Osteocyte (in vitro differentiated cells): ENCODE measurements around the gene FER1L5. TPM values are rescaled to one million over a fixed set of nuclear protein-coding genes. Genes with fewer than 3 reads are reported as not detected.
A peak's percentile ranks its signal among the peaks of the same experiment; 100 is the strongest.

Experiments used
- DNase-seq: peaks from one replicate; pipeline ENCODE4 v3.0.0; 2021; ENCODE audit warnings: mixed read lengths; ENCODE audit not compliant: unreplicated experiment; ENCODE audit errors: extremely low spot score
- H3K27ac Mint-ChIP-seq: one replicate; pipeline ENCODE4 v1.8.0; 2021; ENCODE audit warnings: mild to moderate bottlenecking, mixed read lengths; ENCODE audit not compliant: unreplicated experiment
- H3K27me3 Mint-ChIP-seq: one replicate; pipeline ENCODE4 v1.8.0; 2021; ENCODE audit warnings: mixed read lengths; ENCODE audit not compliant: unreplicated experiment
- H3K36me3 Mint-ChIP-seq: one replicate; pipeline ENCODE4 v1.8.0; 2021; ENCODE audit warnings: mixed read lengths; ENCODE audit not compliant: unreplicated experiment
- H3K4me1 Mint-ChIP-seq: one replicate; pipeline ENCODE4 v1.8.0; 2021; ENCODE audit warnings: mixed read lengths; ENCODE audit not compliant: unreplicated experiment
- H3K4me3 Mint-ChIP-seq: one replicate; pipeline ENCODE4 v1.8.0; 2021; ENCODE audit warnings: mild to moderate bottlenecking, moderate library complexity, mixed read lengths; ENCODE audit not compliant: unreplicated experiment
- H3K9me3 Mint-ChIP-seq: one replicate; pipeline ENCODE4 v1.8.0; 2021; ENCODE audit warnings: mixed read lengths; ENCODE audit not compliant: unreplicated experiment
- total RNA-seq: library from RNA; stranded (reverse); gene quantifications from 2 replicates; pipeline ENCODE4 v1.2.1, GENCODE V29; 2021
- TF ChIP-seq, protein P1 (sequence below): fragments of 200-600 bp; sonication (generic); IDR thresholded peaks from 2 replicates; pipeline ENCODE4 v1.5.0; 2021; ENCODE audit warnings: antibody characterized with exemption, mild to moderate bottlenecking, moderate library complexity

Gene FER1L5
- total RNA-seq, 1 donor from 2014 or later, result 0.13 TPM

DNA sequence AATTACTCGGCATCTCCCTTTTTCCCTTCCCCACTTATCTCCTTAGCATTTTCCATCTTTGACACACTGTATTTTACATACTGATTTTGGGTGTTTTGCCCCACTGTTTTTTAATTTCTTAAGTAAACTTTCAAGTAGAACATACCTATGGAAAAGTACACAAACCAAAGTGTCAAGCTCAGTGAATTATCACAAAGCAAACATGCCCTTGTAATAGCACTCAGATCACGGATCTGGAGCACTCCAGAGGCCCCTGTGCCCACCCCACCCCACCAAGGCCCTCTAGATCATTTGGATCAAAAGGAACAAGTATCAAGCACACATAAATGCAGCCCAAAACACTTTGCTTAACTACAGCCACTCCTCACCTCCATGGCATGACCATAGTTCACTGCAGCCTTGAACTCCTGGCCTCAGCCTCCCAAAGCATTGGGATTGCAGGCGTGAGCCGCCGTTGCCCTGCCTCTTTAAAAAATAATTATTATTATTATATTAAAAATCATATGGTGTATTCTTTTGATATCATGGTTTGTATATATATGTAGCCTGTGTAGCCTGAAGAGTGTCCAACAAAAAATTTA is 38.1 kb downstream of the FER1L5 start:
- Mint-ChIP-seq H3K27me3 (peaks cover 22% of the 10 kb centered on the region), H3K4me1 (peaks cover 16% of the 10 kb centered on the region), H3K36me3 (no peaks in the 10 kb centered on the region), H3K9me3 (no peaks in the 10 kb centered on the region), H3K27ac (peak overlapping the region; percentile 12), H3K4me3 (no peak overlapping the region)
- TF ChIP-seq, protein P1, sequence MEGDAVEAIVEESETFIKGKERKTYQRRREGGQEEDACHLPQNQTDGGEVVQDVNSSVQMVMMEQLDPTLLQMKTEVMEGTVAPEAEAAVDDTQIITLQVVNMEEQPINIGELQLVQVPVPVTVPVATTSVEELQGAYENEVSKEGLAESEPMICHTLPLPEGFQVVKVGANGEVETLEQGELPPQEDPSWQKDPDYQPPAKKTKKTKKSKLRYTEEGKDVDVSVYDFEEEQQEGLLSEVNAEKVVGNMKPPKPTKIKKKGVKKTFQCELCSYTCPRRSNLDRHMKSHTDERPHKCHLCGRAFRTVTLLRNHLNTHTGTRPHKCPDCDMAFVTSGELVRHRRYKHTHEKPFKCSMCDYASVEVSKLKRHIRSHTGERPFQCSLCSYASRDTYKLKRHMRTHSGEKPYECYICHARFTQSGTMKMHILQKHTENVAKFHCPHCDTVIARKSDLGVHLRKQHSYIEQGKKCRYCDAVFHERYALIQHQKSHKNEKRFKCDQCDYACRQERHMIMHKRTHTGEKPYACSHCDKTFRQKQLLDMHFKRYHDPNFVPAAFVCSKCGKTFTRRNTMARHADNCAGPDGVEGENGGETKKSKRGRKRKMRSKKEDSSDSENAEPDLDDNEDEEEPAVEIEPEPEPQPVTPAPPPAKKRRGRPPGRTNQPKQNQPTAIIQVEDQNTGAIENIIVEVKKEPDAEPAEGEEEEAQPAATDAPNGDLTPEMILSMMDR, result no peak
- DNase-seq, result no peak

DNA sequence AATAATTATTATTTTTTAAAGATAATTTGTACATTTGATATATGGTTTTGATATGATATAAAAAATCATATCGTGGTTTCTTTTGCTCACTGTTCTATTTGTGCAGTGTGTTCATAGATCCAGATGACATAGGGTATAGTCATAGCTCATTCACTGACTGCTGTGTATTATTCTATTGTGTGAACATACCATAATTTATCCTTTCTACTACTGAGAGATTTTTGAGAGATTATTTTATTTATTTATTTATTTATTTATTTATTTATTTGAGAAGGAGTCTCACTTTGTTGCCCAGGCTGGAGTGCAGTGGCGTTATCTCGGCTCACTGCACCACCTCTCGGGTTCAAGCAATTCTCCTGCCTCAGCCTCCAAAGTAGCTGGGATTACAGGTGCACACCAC is 39.0 kb downstream of the FER1L5 start:
- no peak overlapping the region for H3K27ac Mint-ChIP-seq
- H3K36me3 Mint-ChIP-seq, result no peaks in the 10 kb centered on the region
- peaks cover 17% of the 10 kb centered on the region for H3K4me1 Mint-ChIP-seq
- H3K27me3 Mint-ChIP-seq, result peaks cover 22% of the 10 kb centered on the region
- TF ChIP-seq, protein P1, result no peak
- H3K9me3 Mint-ChIP-seq, result no peaks in the 10 kb centered on the region
- DNase-seq, result no peak
- no peak overlapping the region for H3K4me3 Mint-ChIP-seq

DNA sequence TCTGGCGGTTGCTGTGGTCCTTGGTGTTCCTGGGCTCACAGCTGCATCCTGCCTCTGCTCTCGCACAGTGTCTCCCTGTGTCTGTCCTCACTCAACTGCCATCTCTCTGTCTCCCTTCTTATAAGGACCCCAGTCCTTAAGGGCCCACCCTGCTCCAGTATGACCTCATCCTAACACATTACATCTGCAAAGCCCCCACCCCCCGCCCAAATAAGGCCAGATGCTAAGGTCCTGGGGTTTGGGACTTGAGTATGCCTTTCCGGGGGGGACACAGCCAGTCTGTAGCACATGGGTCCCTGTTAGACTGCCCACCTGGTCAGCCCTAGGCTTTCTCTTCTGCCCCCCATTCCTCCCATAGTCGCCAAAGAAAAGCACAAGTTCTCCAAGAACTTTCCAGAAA is 40.7 kb downstream of the FER1L5 start:
- Mint-ChIP-seq H3K36me3 (no peaks in the 10 kb centered on the region), H3K4me1 (peaks cover 17% of the 10 kb centered on the region), H3K9me3 (no peaks in the 10 kb centered on the region), H3K27me3 (peaks cover 22% of the 10 kb centered on the region), H3K4me3 (no peak overlapping the region), H3K27ac (no peak overlapping the region)
- TF ChIP-seq, protein P1, result no peak
- no peak for DNase-seq

DNA sequence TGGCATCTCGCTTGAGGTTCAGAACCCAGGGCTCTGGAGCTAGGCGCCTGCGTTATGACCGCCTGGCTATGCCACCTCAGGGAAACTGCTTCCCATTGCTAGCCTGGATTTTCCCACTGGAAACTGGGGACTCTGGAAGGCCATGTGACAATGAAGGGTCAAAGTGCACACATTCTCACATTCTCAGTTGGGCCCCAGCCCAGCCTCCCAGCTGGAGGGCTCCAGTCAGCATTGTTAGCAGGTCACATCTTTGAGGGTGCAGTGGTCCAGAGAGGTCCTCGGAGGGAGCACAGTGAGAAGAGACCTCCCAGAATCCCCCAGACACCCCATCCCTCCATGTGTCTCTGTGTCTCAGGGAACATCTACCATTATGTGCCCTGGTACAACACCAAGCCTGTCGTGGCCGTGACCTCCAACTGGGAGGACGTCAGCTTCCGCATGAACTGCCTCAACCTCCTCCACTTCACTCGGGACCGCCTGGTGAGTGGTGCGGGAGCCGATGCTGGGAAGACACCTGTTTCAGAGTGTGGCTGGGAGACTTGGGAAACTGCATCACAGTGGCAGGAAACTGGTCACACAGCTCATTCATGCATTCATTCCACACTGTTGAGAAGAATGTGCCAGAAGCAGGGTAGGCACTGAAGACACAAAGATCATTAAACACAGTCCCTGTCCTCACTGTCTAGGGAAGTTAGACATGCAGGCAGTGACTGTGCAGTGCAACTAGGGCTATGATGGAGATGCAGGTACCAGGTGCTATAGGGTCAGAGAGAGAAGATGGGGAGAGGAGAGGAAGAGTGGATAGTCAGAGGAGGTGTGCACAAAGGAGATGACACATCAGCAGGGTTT is 41.6 kb downstream of the FER1L5 start:
- Mint-ChIP-seq H3K27ac (no peak overlapping the region), H3K36me3 (no peaks in the 10 kb centered on the region), H3K27me3 (peaks cover 22% of the 10 kb centered on the region), H3K9me3 (no peaks in the 10 kb centered on the region), H3K4me3 (no peak overlapping the region), H3K4me1 (peaks cover 17% of the 10 kb centered on the region)
- no peak for DNase-seq
- TF ChIP-seq, protein P1, result no peak

DNA sequence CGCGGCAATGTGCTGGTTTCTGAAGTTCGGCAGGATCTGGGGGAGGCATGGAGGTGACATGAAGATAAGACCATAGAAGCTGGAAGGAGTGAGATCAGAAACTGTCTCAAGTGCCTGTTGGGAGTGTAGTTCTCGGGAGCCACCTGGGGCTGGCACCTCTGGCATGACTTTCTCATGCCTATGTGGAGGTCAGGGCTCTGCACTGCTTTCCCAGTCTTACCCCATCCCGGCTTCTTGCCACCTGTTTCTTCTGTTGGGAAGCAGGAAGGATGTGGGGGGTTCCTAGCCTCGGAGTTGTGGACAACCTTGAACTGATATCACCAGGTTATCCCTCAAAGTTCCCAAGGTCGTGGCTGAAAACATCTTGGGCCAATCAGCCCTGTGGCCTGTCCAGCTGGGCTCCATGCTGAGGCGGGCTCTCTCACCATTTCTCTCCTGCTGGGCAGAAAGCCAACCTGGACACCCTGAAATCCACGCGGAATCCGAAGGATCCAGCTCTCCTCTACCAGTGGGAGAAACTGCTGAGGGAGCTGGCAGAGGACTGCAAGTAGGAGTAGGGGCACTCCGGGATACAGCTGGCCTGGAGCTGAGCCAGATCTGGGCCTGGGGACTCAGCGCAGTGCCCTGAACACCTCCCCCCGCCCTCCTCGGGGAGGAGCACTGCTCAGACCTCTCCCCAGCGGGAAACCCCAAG is 42.5 kb downstream of the FER1L5 start:
- Mint-ChIP-seq H3K4me1 (peaks cover 10% of the 10 kb centered on the region), H3K27ac (no peak overlapping the region), H3K9me3 (no peaks in the 10 kb centered on the region), H3K27me3 (peaks cover 16% of the 10 kb centered on the region), H3K4me3 (no peak overlapping the region), H3K36me3 (no peaks in the 10 kb centered on the region)
- DNase-seq, result no peak
- TF ChIP-seq, protein P1, result no peak
